ENCODE results near the gene EDDM13.

- TF ChIP-seq, protein P1, sequence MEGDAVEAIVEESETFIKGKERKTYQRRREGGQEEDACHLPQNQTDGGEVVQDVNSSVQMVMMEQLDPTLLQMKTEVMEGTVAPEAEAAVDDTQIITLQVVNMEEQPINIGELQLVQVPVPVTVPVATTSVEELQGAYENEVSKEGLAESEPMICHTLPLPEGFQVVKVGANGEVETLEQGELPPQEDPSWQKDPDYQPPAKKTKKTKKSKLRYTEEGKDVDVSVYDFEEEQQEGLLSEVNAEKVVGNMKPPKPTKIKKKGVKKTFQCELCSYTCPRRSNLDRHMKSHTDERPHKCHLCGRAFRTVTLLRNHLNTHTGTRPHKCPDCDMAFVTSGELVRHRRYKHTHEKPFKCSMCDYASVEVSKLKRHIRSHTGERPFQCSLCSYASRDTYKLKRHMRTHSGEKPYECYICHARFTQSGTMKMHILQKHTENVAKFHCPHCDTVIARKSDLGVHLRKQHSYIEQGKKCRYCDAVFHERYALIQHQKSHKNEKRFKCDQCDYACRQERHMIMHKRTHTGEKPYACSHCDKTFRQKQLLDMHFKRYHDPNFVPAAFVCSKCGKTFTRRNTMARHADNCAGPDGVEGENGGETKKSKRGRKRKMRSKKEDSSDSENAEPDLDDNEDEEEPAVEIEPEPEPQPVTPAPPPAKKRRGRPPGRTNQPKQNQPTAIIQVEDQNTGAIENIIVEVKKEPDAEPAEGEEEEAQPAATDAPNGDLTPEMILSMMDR (IDR thresholded peaks at IDR 0.05) = no peak
- TF ChIP-seq POLR2A (IDR thresholded peaks at IDR 0.05) = no peak
Measured at GRCh38 chr19:56299688-56300087, 27.1 kb downstream of the EDDM13 start.

Data from right lobe of liver (tissue), 4 donors.